ENCODE measurements around the gene MRPL33.
A peak's percentile ranks its signal among the peaks of the same experiment; 100 is the strongest.

MRPL33 gene

GRCh38 chr2:27771548-27772335 lies at the start of gene MRPL33:
Gene MRPL33 (plus strand): TSS chr2:27771719. CDS start chr2:27771778, 59 bp downstream.
- Mint-ChIP-seq H3K27ac (peak within 1 kb of the TSS; percentile 99), H3K27me3 (no peaks in the 10 kb centered on the region), H3K9me3 (no peaks in the 10 kb centered on the region), H3K36me3 (ENCODE audit: low read depth) (peaks cover 39% of the 10 kb centered on the region), H3K4me1 (ENCODE audit: low read depth) (peaks cover 51% of the 10 kb centered on the region), H3K4me3 (peak within 1 kb of the TSS; percentile 97)
- intact Hi-C loops (cut with micrococcal nuclease): loop anchor here (5.0 kb wide), 1 partner anchor 116 kb away; no protein-coding TSS in a partner anchor

- peaks cover 22% of the 10 kb centered on the region for H3K4me1 Mint-ChIP-seq (ENCODE audit: low read depth)
Observed at GRCh38 chr2:27721884-27722485, 49.5 kb upstream of the MRPL33 start.

DNA sequence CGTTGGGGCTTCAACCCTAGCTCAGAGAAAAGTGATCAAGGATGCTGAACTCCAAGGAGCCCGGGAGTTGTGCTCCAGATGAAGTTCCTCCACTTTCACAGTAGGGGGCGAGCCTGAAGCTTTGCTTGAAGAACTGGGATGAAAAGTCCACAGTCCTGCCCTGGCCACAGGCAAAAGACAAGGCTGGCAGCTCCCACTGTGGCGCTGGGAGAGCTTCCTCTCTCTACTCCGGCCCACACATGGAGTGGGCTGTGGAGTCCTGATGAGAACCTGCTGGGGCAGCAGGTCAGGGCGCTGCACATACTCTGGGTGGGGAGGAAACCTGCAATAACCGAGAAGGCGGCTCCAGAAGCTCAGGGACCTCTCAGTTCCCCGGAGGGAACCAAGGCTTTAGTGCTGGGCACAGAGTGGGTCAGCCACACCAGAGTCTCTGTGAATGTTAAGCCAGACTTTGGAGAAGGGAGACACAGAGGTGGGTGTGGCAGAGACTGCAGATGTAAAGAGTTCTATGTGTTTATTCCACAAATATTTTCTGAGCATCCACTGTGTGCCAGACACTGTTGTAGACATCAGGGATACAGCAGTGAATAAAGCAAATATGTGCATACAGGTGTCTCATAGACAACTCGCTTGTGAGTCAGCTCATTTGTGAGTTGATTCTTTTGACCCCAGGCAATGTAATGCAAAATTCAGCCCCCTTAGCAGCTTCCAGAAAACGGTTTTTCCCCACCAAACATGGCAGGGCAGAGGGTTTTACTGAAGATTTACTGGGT lies 48.0 kb upstream of the MRPL33 start:
- peak overlapping the region; percentile 65 for H3K27ac Mint-ChIP-seq
- H3K36me3 Mint-ChIP-seq (ENCODE audit: low read depth): no peaks in the 10 kb centered on the region
- H3K27me3 Mint-ChIP-seq: no peaks in the 10 kb centered on the region
- no peak overlapping the region for H3K4me3 Mint-ChIP-seq
- H3K9me3 Mint-ChIP-seq: no peaks in the 10 kb centered on the region
- H3K4me1 Mint-ChIP-seq (ENCODE audit: low read depth): peaks cover 34% of the 10 kb centered on the region
- intact Hi-C loops (cut with micrococcal nuclease): no loop called here

More at GRCh38 chr2:27721884-27722485, 49.5 kb upstream of the MRPL33 start:
- H3K36me3 Mint-ChIP-seq (ENCODE audit: low read depth): no peaks in the 10 kb centered on the region
- no peaks in the 10 kb centered on the region for H3K9me3 Mint-ChIP-seq
- H3K27ac Mint-ChIP-seq: no peak overlapping the region
- H3K27me3 Mint-ChIP-seq: peaks cover 3% of the 10 kb centered on the region
- intact Hi-C loops (cut with micrococcal nuclease): no loop called here
- H3K4me3 Mint-ChIP-seq: no peak overlapping the region

DNA sequence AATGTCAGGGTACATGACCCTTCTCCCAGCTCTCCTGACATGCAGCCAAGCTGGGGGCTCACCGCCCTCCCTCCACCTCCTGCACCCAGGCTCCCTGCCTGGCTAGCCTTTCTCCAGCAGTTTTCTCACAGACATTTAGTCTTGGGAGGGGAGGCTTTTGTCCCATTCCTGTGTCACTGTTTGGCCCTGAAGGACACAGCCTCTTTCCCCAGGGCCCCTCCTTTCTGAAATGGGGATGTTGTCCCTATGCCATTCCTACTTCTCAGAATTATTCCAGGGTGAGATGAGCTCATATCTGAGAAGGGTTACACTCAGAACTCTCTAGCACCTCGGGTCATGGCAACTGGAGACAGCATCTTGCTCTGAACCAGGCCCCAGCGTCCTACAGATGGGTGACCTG lies 47.3 kb upstream of the MRPL33 start:
- H3K9me3 Mint-ChIP-seq: no peaks in the 10 kb centered on the region
- intact Hi-C loops (cut with micrococcal nuclease): no loop called here

DNA sequence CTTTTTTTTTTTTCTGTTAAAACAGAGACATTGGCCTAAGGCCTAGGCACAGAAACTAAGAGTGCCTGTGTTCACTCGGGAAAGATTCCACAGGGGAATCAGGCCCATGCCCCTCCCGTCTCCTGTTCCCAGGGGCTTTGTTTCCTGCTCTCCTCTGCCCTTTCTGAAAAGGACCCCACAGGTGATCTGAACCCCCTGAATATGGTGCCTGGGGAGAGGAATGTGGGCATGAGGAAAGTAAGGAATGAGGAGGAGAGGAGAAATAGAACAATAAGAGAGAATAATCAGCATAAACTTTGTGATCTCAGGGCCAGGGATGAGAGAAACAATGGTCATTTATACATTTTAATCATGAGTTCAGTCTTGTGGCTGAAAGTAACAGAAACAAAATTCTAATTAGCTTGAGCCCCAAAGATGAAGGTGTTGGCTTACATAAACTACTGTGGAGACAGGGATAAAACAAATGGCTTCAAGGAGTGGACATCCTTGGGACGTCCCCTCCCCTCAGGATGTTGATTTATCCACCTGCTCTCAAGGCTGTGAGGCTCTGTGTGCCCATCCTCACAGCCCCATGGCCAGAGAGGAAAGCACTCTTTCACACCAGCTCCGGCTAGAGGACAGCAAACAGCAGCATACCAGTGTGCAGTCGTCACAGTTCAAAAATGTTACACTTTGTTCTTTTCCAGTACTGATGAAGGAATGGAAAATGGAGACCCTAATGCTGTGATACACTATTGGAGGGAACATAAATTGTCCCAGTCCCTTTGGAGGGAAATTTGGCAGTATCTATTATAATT lies 46.4 kb upstream of the MRPL33 start:
- intact Hi-C loops (cut with micrococcal nuclease): no loop called here
- H3K27ac Mint-ChIP-seq: no peak overlapping the region
- no peaks in the 10 kb centered on the region for H3K9me3 Mint-ChIP-seq
- H3K27me3 Mint-ChIP-seq: no peaks in the 10 kb centered on the region
- H3K4me3 Mint-ChIP-seq: no peak overlapping the region
- peaks cover 30% of the 10 kb centered on the region for H3K4me1 Mint-ChIP-seq (ENCODE audit: low read depth)
- no peaks in the 10 kb centered on the region for H3K36me3 Mint-ChIP-seq (ENCODE audit: low read depth)

More for the DNA sequence above, 47.3 kb upstream of the MRPL33 start:
- H3K27me3 Mint-ChIP-seq: no peaks in the 10 kb centered on the region
- peaks cover 35% of the 10 kb centered on the region for H3K4me1 Mint-ChIP-seq (ENCODE audit: low read depth)
- H3K27ac Mint-ChIP-seq: no peak overlapping the region
- H3K36me3 Mint-ChIP-seq (ENCODE audit: low read depth): no peaks in the 10 kb centered on the region
- no peak overlapping the region for H3K4me3 Mint-ChIP-seq

- no peaks in the 10 kb centered on the region for H3K27me3 Mint-ChIP-seq
- H3K4me3 Mint-ChIP-seq: no peak overlapping the region
- H3K4me1 Mint-ChIP-seq (ENCODE audit: low read depth): peaks cover 22% of the 10 kb centered on the region
- no peaks in the 10 kb centered on the region for H3K9me3 Mint-ChIP-seq
- no peaks in the 10 kb centered on the region for H3K36me3 Mint-ChIP-seq (ENCODE audit: low read depth)
- peak overlapping the region; percentile 64 for H3K27ac Mint-ChIP-seq
- intact Hi-C loops (cut with micrococcal nuclease): no loop called here
Observed at GRCh38 chr2:27727257-27727656, 44.3 kb upstream of the MRPL33 start.

DNA sequence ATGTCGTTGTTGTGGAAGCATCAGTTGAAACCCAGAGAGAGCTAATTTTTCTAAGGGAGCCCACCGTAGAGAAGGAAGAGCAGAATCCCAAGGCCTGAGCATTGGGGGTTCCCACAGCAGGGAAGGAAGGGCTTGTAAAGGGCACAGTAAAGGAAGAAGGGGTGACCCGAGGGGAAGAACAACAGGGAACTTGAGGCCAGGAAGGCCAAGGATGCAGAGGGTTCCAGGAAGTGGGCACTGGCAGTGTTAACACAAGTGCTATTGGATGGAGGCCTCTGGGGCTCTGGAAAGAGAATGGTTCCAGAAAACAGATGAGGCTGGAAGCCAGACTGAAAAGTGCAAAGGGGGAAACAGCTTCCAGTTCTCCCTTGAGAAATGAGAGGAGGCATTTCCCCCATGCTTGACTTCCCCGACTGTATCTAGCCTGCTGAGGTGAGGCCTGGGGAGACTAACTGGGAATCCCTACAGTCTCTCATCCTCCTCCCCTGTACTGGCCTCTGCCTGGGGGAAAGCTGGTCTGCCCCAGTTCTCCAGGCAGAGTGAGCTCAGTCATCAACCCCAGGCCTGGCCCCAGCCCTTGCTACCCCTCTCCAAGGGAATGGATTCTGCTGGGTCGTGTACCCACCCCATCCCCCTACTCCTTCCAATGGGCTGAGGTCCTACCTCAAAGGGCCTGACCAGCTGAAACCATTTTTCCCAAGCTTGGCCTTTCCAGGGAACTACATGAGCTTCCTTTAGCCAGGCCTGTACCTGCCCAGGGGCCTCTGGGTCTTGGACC lies 43.2 kb upstream of the MRPL33 start:
- H3K27me3 Mint-ChIP-seq: no peaks in the 10 kb centered on the region
- no peaks in the 10 kb centered on the region for H3K36me3 Mint-ChIP-seq (ENCODE audit: low read depth)
- intact Hi-C loops (cut with micrococcal nuclease): no loop called here
- H3K4me3 Mint-ChIP-seq: no peak overlapping the region
- H3K4me1 Mint-ChIP-seq (ENCODE audit: low read depth): peaks cover 21% of the 10 kb centered on the region
- peak overlapping the region; percentile 64 for H3K27ac Mint-ChIP-seq
- no peaks in the 10 kb centered on the region for H3K9me3 Mint-ChIP-seq

DNA sequence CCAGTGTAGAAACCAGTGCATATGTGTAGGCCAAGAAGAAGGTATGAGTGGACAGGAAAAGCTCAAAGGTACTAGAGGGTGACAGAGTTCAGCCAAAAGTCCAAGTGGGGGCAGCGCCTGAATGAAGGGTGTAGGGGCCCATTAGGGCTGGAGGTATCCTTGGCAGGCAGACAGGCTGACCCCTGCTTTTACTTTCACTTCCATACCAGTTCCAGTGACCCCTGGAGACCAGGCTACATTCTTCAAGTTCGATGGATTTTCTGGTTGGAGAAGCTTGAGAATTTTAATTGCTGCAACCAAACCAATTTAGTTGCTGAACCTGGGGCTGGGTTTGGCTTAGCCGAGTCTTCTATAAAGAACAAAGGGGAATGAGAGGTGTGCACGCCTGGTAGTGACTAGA lies 42.3 kb upstream of the MRPL33 start:
- Mint-ChIP-seq H3K4me3 (no peak overlapping the region), H3K27ac (no peak overlapping the region), H3K36me3 (ENCODE audit: low read depth) (no peaks in the 10 kb centered on the region), H3K9me3 (no peaks in the 10 kb centered on the region), H3K4me1 (ENCODE audit: low read depth) (peaks cover 17% of the 10 kb centered on the region), H3K27me3 (no peaks in the 10 kb centered on the region)
- intact Hi-C loops (cut with micrococcal nuclease): no loop called here

DNA sequence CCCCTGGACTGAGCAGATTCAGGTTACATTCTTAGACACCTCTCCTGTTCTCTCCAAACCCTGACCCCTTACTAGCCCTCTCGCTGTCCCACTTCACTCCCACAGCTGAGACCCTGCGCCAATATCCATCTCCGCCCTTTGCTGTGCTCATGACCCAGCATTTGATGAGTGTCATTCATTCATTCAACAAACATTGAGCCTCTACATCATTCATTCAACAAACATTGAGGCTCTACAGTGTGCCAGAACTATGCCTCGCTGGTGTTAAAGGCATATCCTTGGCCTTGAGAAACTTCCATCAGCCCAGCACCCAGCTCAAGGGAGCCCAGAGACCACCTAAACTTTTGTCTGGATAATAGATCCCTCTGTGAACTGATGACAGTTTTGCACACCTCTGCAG lies 41.9 kb upstream of the MRPL33 start:
- intact Hi-C loops (cut with micrococcal nuclease): no loop called here
- Mint-ChIP-seq H3K27ac (no peak overlapping the region), H3K27me3 (no peaks in the 10 kb centered on the region), H3K4me3 (no peak overlapping the region), H3K4me1 (ENCODE audit: low read depth) (peaks cover 17% of the 10 kb centered on the region), H3K36me3 (ENCODE audit: low read depth) (no peaks in the 10 kb centered on the region), H3K9me3 (no peaks in the 10 kb centered on the region)

- Mint-ChIP-seq H3K4me3 (no peak overlapping the region), H3K4me1 (ENCODE audit: low read depth) (peaks cover 23% of the 10 kb centered on the region), H3K36me3 (ENCODE audit: low read depth) (no peaks in the 10 kb centered on the region), H3K27ac (no peak overlapping the region), H3K9me3 (no peaks in the 10 kb centered on the region), H3K27me3 (peaks cover 4% of the 10 kb centered on the region)
- intact Hi-C loops (cut with micrococcal nuclease): no loop called here
Observed at GRCh38 chr2:27730261-27730662, 41.3 kb upstream of the MRPL33 start.

DNA sequence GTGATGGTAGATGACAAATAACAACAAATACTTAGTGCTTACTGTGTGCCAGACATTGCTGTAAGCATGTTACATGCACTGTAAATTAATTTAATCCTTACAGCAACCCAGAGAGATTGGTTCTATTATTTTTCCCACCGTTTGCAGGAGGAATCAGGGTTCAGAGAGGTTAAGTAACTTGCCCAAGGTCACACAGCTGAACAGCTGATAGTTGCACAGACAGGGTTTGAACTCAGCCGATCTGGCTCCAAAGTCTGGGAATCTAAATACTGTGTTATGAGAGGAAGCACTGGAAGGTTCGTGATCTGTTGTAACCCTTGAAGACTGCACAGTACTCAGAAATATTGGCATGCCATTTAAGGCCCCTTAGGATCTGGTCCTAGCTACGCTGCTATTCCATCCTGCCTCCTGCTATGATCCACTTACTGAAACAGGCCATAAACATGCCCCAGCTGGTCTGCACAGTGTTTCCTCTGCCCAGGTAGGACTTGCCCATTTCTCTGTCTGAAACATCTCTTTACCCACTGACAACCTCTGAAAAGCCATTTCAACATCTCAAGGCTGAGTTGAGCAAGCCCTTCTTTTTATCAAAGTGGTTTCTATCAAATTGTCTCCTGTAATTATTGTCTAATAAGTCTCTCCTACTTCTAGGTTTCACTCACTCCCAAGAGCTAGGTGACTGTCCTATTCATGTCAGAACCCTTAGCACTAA lies 40.4 kb upstream of the MRPL33 start:
- no peaks in the 10 kb centered on the region for H3K9me3 Mint-ChIP-seq
- H3K27me3 Mint-ChIP-seq: peaks cover 4% of the 10 kb centered on the region
- no peak overlapping the region for H3K27ac Mint-ChIP-seq
- H3K36me3 Mint-ChIP-seq (ENCODE audit: low read depth): no peaks in the 10 kb centered on the region
- intact Hi-C loops (cut with micrococcal nuclease): no loop called here
- no peak overlapping the region for H3K4me3 Mint-ChIP-seq
- peaks cover 30% of the 10 kb centered on the region for H3K4me1 Mint-ChIP-seq (ENCODE audit: low read depth)

DNA sequence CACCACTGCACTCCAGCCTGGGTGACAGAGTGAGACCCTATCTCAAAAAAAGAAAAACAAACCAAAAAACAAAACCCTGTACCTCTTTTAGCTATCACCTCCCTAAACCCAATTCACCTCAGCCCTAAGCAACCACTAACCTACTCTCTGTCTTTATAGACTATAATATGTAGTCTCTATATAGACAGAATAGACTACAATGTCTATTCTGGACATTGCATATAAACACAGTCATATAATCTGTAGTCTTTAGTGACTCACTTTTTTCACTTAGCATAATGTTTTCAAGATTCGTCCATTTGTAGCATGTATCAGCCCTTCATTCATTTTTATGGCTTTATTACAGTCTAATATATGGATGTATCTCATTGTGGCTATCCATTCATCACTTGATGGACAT lies 37.2 kb upstream of the MRPL33 start:
- Mint-ChIP-seq H3K4me1 (ENCODE audit: low read depth) (peaks cover 25% of the 10 kb centered on the region), H3K27ac (no peak overlapping the region), H3K27me3 (peaks cover 4% of the 10 kb centered on the region), H3K4me3 (no peak overlapping the region), H3K36me3 (ENCODE audit: low read depth) (no peaks in the 10 kb centered on the region), H3K9me3 (no peaks in the 10 kb centered on the region)
- intact Hi-C loops (cut with micrococcal nuclease): no loop called here

Data from dendritic cell treated with granulocyte-macrophage colony-stimulating factor and Interleukin-4, amounts not matched to agents 40 ng/mL and 50 ng/mL, for 4 days (primary cell).